PC-9 (cell line): Measurements from ENCODE around the gene GLT1D1. TPM values are rescaled to one million over a fixed set of nuclear protein-coding genes. Genes with fewer than 3 reads are reported as not detected.

ENCODE experiments used
- BruUV-seq: library from RNA; stranded (reverse); fragments of 400-500 nt; replicated peaks from 2 replicates; lab custom pipeline; 2021; lab: Mats Ljungman, UMichigan
- CTCF ChIA-PET: fragments of 300-600 bp; sonication (Branson Sonifier 250); formaldehyde crosslinking; loops from one replicate; lab custom pipeline; 2022; ENCODE audit warnings: antibody characterized with exemption; lab: Charles Lee
- POLR2A ChIA-PET: fragments of 300-600 bp; sonication (Branson Sonifier 250); formaldehyde crosslinking; loops from one replicate; lab custom pipeline; 2022; ENCODE audit warnings: antibody characterized with exemption; ENCODE audit not compliant: unreplicated experiment; lab: Charles Lee
- DNase-seq, 2 experiments: peaks; one replicate each; pipeline versions ENCODE4 v3.0.0 to v3.0.0-alpha.2; 2015 to 2022; ENCODE audit warnings: mixed read lengths in 1 of 2
- H2AFZ ChIP-seq: fragments of 200-600 bp; sonication (generic); 2 replicates; pipeline ENCODE4 v1.8.1; 2017; ENCODE audit warnings: antibody characterized with exemption
- H3F3A ChIP-seq: fragments of 200-600 bp; sonication (generic); 2 replicates; pipeline ENCODE4 v1.8.1; 2017; ENCODE audit warnings: antibody characterized with exemption, mild to moderate bottlenecking, low read depth; ENCODE audit not compliant: insufficient read depth
- H3K27ac ChIP-seq: fragments of 200-600 bp; sonication (generic); 2 replicates; pipeline ENCODE4 v1.6.1; 2016; ENCODE audit warnings: mixed run types
- H3K27me3 ChIP-seq: fragments of 200-600 bp; sonication (generic); 2 replicates; pipeline ENCODE4 v1.6.1; 2016; ENCODE audit warnings: low read depth, mixed run types; ENCODE audit not compliant: insufficient read depth
- H3K36me3 ChIP-seq: fragments of 200-600 bp; sonication (generic); 2 replicates; pipeline ENCODE4 v1.6.1; 2016; ENCODE audit warnings: low read depth, mixed run types
- H3K4me1 ChIP-seq: fragments of 200-600 bp; sonication (generic); replicated peaks from 2 replicates; pipeline ENCODE4 v1.6.1; 2016; ENCODE audit warnings: mixed run types; ENCODE audit not compliant: insufficient read depth
- H3K4me2 ChIP-seq: fragments of 200-600 bp; sonication (generic); 2 replicates; pipeline ENCODE4 v1.6.1; 2017; ENCODE audit warnings: mixed run types
- H3K4me3 ChIP-seq: fragments of 200-600 bp; sonication (generic); 2 replicates; pipeline ENCODE4 v1.6.1; 2016; ENCODE audit warnings: mixed run types
- H3K79me2 ChIP-seq: fragments of 200-600 bp; sonication (generic); 2 replicates; pipeline ENCODE4 v1.6.1; 2017; ENCODE audit warnings: low read depth, mixed run types
- H3K9me2 ChIP-seq: fragments of 200-600 bp; sonication (generic); 2 replicates; pipeline ENCODE4 v1.8.1; 2017; ENCODE audit warnings: mild to moderate bottlenecking; ENCODE audit not compliant: insufficient read depth
- H3K9me3 ChIP-seq: fragments of 200-600 bp; sonication (generic); 2 replicates; pipeline ENCODE4 v1.8.1; 2016; ENCODE audit warnings: low read depth; ENCODE audit not compliant: insufficient read depth
- H4K20me1 ChIP-seq: fragments of 200-600 bp; sonication (generic); 2 replicates; pipeline ENCODE4 v1.8.1; 2017; ENCODE audit not compliant: insufficient read depth
- CTCF ChIP-seq: fragments of 200-600 bp; sonication (generic); conservative IDR thresholded peaks from 2 replicates; pipeline ENCODE4 v1.6.1; 2017; ENCODE audit warnings: mixed run types, antibody characterized with exemption, mild to moderate bottlenecking, moderate library complexity
- EZH2 ChIP-seq: fragments of 200-600 bp; sonication (generic); IDR thresholded peaks from 2 replicates; pipeline ENCODE4 v1.8.0; 2017; ENCODE audit warnings: antibody characterized with exemption, low read depth
- intact Hi-C: fragments of 100-400 bp; cut with micrococcal nuclease; formaldehyde crosslinking; loops from one replicate; pipeline ENCODE4 v1.10.0; 2022; ENCODE audit not compliant: unreplicated experiment
- total RNA-seq: library from RNA; stranded (reverse); gene quantifications from 2 replicates; pipeline ENCODE4 v1.2.3, GENCODE V29; 2021

GLT1D1 gene
- total RNA-seq, 1 experiment from 2014 or later, result not detected

DNA sequence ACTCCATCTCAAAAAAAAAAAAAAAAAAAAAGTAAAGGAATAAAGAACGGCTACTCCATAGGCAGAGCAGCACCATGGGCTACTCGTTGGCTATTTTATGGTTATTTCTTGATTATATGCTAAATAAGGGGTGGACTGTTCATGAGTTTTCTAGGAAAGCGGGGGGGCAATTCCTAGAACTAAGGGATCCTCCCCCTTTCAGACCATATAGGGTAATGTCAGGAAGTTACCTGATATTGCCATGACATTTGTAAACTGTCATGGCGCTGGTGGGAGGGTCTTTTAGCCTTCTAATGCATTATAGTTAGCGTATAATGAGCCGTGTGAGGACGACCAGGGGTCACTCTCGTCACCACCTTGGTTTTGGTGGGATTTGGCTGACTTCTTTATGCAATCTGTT lies 142.3 kb downstream of the GLT1D1 start:
- H2AFZ ChIP-seq, result no peak overlapping the region
- peaks cover 16% of the 10 kb centered on the region for H3K27me3 ChIP-seq
- H3K9me3 ChIP-seq, result no peaks in the 10 kb centered on the region
- H3K9me2 ChIP-seq, result no peaks in the 10 kb centered on the region
- no TSS peak for BruUV-seq
- no peak overlapping the region for H3K27ac ChIP-seq
- TF ChIP-seq EZH2 (no peak), CTCF (no peak)
- no peaks in the 10 kb centered on the region for H4K20me1 ChIP-seq
- DNase-seq, result no peak
- H3K4me3 ChIP-seq, result no peak overlapping the region
- intact Hi-C loops, result no loop called here
- no peaks in the 10 kb centered on the region for H3K79me2 ChIP-seq
- CTCF ChIA-PET, result no interaction called here
- POLR2A ChIA-PET, result no interaction called here
- no peak overlapping the region for H3K4me2 ChIP-seq
- H3K4me1 ChIP-seq, result no peaks in the 10 kb centered on the region
- H3K36me3 ChIP-seq, result no peaks in the 10 kb centered on the region
- no peaks in the 10 kb centered on the region for H3F3A ChIP-seq

GRCh38 chr12:129001826-129002225 lies 148.5 kb downstream of the GLT1D1 start:
- Histone ChIP-seq H3K9me3 (no peaks in the 10 kb centered on the region), H3K79me2 (no peaks in the 10 kb centered on the region), H3K4me1 (no peaks in the 10 kb centered on the region), H3K9me2 (no peaks in the 10 kb centered on the region), H4K20me1 (no peaks in the 10 kb centered on the region), H3K36me3 (no peaks in the 10 kb centered on the region), H3K4me2 (no peak overlapping the region), H3K27ac (no peak overlapping the region), H3K27me3 (peaks cover 45% of the 10 kb centered on the region), H3K4me3 (no peak overlapping the region), H2AFZ (no peak overlapping the region), H3F3A (no peaks in the 10 kb centered on the region)
- CTCF ChIA-PET, result no interaction called here
- no TSS peak for BruUV-seq
- DNase-seq, result no peak
- no peak for TF ChIP-seq CTCF
- no peak for TF ChIP-seq EZH2
- intact Hi-C loops, result no loop called here
- POLR2A ChIA-PET, result no interaction called here

GRCh38 chr12:129002427-129002826 lies 149.1 kb downstream of the GLT1D1 start:
- intact Hi-C loops, result no loop called here
- H3K4me2 ChIP-seq, result no peak overlapping the region
- POLR2A ChIA-PET, result no interaction called here
- peaks cover 51% of the 10 kb centered on the region for H3K27me3 ChIP-seq
- H3K79me2 ChIP-seq, result no peaks in the 10 kb centered on the region
- CTCF ChIA-PET, result no interaction called here
- H3K4me1 ChIP-seq, result no peaks in the 10 kb centered on the region
- H3K27ac ChIP-seq, result no peak overlapping the region
- TF ChIP-seq EZH2 (no peak), CTCF (no peak)
- H2AFZ ChIP-seq, result no peak overlapping the region
- H3K9me3 ChIP-seq, result no peaks in the 10 kb centered on the region
- BruUV-seq, result no TSS peak
- H3F3A ChIP-seq, result no peaks in the 10 kb centered on the region
- no peak overlapping the region for H3K4me3 ChIP-seq
- no peaks in the 10 kb centered on the region for H3K36me3 ChIP-seq
- DNase-seq, result no peak
- no peaks in the 10 kb centered on the region for H3K9me2 ChIP-seq
- H4K20me1 ChIP-seq, result no peaks in the 10 kb centered on the region
